T-helper 1 cell (primary cell): ENCODE results near the gene TTC21B.

Experiments used
- DNase-seq, 5 donors: peaks; one replicate each; pipeline ENCODE4 v3.0.0-alpha.2; 2012 to 2020

TTC21B gene

GRCh38 chr2:165920748-165921147 is 32.8 kb downstream of the TTC21B start:
- DNase-seq, result peak in 1 of 5 donors; percentile 21

DNA sequence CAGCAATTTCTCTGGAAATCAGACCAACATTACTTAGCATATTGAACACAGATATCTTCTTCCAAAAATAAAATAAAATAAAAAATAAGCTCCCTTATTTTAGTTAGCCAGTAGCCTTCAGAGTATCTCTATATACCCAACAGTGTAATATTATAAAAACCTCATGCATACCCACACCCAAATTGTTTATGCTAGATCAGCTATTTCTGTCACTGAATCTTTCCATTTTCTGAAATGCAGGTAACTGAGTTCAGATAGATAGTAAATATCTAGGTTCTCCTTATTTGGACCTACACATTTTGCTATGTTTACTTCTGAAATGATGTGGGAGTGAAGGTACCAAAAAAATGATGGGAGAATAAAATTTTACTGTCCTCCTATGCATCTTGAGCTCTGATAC is 39.9 kb downstream of the TTC21B start:
- DNase-seq, result no peak

- DNase-seq, result no peak
Measured at GRCh38 chr2:165911981-165912380, 41.6 kb downstream of the TTC21B start.

- DNase-seq, result no peak
Measured at GRCh38 chr2:165911231-165911630, 42.3 kb downstream of the TTC21B start.

- DNase-seq, result no peak
Measured at GRCh38 chr2:165909466-165909865, 44.1 kb downstream of the TTC21B start.

DNA sequence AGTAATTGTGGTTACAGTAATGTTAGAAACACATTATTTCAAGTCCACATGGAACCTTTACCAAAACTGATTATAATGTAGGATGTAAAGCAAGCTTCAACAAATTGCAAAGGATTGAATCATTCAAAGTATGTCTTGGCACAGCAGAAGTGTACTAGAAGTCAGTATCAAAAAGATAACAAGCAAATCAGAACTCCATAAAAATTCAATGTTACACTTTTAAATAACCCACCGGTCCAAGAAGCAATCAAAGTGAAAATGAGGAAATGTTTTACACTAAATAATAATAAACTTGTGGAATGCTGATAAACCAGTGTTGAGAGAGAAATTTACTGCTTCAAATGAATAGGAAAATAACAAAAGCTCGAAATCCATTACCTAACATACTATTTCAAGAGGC is 47.7 kb downstream of the TTC21B start:
- DNase-seq, result no peak

DNA sequence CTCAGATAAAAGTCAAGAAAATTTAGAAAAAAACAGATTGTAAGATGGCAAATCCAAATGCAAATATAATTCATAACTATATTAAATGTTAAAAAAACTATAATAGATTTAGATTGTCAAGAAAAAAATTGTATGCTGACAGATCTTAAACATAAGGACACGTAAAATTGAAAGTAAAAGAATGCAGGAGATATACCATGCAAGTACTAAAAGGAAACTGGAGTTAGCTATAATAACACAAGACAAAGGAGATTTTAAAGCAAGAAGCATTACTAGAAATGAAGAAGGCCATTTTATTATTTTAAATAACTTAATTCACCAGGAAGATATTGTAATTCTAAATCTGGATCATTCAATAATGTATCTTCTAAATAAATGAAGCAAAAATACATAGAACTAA is 48.3 kb downstream of the TTC21B start:
- DNase-seq, result no peak

GRCh38 chr2:165904432-165904831 is 49.1 kb downstream of the TTC21B start:
- no peak for DNase-seq

DNA sequence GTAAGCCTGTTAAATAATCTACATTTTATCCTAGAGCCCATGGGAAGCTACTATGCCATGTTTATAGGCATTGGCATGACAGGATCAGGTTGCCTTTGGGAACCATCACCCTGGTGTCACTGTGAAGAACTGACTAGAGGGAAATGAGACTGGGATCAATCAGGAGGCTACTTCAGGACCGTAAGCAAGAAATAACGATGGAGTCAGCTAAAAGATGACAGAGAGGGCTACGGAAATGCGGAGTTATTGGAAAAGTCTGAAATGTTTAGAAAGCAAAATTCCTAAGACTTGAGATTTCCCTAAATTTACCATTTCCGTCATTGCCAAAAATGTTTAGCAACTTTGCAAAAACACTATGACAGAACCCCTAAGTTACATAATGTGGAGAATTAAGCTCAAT is 50.2 kb downstream of the TTC21B start:
- no peak for DNase-seq

DNA sequence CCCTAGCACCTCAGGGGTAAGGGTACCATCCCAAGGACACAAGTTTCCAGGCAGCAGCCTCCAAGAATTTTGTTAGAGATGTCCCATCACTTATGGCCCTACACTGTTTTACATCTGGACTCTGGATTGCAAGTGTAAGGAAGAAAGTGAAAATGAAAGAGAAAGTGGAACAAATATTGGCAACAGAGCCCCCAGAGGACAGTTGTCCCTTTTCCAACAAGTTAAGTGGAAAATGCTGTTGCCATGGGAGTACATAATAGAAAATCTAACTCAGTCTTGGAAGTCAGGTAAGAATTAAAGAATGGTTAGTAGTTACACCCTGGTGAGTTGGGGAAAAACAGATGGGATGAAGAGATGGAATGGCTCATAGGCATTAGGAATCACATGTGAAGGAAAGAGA is 50.6 kb downstream of the TTC21B start:
- peak in 1 of 5 donors; percentile 5 for DNase-seq

DNA sequence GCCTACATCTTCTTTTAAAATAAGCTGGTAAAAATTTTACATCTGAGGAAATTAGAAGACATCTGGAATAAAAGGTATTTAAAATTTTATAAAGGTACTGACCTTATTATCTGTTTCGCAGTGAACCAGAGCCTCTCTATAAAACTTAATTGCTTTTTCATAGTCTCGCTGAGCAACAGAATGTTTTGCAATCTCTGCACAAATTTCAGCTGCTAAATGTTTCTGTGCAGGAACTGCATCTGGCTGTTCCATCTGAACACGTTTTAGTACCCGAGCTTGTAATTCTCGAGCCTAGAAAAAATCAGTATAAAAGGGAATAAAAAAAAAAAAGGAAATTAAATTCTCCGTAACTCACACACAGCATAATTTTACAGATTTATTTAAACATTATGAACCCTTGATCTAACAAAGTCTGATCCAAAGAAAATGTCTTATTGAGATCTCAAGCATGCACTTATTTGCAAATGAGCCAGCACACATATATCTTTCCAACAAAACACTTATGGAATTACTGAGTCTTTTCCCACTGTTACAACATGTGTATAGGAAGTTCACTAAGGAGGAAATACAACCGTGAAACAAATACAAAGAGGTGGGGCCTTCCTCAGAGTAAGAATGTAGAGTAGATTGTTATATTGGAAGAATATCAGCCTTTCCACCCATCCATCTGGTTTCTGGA is 51.8 kb downstream of the TTC21B start:
- DNase-seq, result no peak

DNA sequence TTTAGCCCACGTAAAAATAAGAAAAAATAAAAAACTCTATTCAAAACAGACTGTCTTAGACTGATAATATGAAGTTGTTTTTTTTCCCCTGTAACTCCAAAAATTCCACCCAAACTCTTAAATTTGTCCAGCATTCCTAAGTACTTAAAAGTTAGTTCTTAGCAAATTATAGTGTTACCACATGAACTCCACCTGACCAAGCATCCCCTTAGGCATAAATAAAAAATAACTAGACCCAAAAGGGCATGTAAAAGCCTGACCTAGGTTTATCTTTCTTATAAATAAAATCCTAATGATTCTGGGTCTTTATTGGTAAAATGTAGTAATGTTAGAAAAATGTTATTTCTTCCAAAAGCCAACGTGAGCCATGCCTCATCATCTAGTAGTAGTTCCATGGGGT is 54.3 kb downstream of the TTC21B start:
- DNase-seq, result no peak

DNA sequence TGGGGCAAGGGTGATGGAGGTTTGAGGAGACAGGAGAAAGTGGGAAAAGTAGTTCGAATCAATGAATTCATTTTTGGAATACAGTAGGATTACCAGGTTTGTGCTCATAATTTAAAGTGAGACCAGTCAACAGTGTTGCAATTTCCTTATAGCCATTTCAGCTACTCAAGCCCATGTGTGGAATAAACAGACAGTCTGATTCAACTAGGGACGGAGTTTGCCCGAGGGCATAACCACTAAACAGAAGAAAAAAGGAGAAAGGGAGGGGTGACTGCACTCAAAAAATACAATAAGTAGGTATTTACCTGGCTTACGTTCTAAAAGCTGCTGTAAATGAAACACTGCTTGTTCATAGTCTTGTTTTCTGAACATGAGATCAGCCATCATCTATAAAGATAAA is 55.2 kb downstream of the TTC21B start:
- DNase-seq, result no peak

DNA sequence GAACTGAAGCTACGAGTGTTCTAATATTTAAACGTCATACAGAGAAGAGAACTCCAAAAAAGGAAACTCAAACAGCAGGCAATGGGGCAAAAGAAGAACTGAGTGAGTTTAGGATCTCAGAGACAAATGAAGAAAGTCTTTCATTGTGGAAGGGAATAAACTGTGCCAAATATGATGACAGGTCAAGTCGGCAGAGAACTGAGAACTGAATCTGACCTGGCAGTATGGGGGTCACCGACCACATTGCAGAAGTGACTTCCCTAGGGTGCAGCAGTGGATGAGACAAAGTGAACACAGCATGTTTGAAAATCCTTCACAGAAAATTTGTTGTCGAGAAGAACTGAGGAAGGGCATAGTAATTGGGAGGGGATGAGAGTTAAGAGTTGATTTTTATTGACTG is 55.9 kb downstream of the TTC21B start:
- DNase-seq, result no peak

- DNase-seq, result no peak
Measured at GRCh38 chr2:165897074-165897473, 56.5 kb downstream of the TTC21B start.

DNA sequence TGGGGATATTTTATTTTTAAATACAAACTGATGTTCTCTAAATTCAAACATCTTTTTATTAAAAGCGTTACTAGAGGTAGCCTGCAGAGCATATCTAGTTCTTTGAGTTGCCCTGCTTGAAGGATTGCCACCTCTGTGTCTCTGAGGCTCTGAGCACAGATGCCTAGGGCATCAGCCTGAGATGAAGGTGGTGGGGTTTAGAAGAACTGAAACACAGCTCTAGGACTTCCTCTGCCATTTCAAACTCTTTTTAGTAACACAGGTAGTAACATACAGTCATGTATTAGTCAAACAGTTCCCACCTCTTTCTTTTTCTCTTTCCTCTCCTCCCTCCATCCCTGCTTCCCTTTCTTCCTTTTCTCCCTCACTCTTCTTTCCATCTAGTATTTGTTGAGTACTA is 57.6 kb downstream of the TTC21B start:
- DNase-seq, result no peak

DNA sequence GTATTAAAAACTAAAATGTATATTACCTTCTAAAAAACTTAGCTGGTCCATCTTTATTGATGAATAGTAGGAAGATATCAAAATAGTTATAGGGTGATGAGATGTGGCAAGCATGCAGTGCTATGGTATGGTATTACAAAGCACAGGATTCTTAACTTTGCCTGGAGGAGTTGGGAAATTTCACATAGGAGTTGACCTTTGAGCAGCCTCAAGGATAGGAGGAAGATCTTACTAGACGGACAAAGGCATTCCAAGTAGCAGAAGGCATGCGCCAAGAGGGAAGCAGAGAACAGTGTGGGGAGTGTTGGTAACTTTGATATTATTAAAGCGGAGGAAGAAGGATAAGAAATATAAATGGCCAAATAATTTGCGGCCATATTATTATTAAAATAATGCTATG is 60.0 kb downstream of the TTC21B start:
- no peak for DNase-seq

- DNase-seq, result no peak
Measured at GRCh38 chr2:165892526-165892925, 61.0 kb downstream of the TTC21B start.

GRCh38 chr2:165891943-165892342 is 61.6 kb downstream of the TTC21B start:
- DNase-seq, result no peak

- no peak for DNase-seq
Measured at GRCh38 chr2:165891345-165891744, 62.2 kb downstream of the TTC21B start.

DNA sequence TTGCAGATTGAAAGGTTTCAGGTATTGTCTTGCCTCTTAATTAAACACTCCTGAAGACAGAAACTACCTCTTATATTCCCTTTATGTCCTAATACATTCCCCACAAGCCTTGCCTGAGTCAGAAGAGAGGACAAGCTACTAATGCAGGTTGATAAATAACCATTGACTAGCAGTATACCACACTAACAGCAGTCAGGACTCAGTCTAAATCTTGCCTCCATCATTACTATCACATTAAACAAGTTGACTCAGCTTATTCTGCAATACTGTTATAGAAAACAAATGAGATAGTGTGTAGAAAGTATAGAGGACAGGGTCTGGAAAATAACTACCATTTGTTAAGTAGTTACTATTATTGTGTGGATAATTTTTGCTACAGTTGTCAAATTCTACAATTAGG is 63.8 kb downstream of the TTC21B start:
- DNase-seq, result no peak

DNA sequence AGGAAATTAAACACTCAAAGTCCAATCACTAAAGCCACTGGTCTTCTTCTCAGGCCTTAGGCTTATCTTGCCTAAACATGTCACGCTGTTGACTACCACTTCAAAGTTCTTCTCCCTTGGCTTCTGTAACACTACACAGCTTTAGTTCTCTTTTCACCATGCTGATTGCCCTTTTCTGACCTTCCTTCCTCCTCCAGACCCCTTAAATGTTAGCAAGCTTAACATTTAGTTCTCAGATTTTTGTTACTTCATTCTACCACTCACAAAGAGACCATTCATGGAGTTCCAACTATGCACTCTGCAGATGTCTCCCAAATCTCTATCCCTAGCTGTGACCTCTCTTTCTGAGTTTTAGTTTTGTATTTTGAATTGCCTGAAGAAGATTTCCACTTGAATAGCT is 64.4 kb downstream of the TTC21B start:
- no peak for DNase-seq

DNA sequence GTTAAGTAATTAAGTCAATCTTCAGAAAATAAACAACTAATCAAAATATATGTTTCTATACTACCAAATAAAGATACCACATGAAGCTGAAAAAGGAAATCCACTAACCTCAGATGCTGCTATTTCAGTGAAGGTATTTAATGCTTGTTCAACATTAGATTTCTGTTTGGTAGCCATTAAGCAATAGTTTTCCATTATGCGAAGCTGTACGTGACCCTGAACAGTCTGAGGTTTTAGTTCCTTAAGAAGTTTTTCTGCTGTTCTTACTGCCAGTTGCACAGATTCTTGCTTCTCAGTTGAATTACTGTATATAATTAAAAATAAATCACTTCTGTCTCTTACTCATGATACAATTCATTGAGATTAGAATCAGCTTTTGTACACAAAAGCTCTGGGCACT is 65.4 kb downstream of the TTC21B start:
- DNase-seq, result no peak

GRCh38 chr2:165886487-165887146 is 67.0 kb downstream of the TTC21B start:
- DNase-seq, result no peak
